Heart right ventricle (tissue), 16 donors: ENCODE results near the gene CTPS1. TPM values are rescaled to one million over a fixed set of nuclear protein-coding genes. Genes with fewer than 3 reads are reported as not detected.

Experiments used
- ATAC-seq, 8 donors: fragments of 200-7000 bp; cut with Tn5 transposase; one replicate each; pipeline ENCODE4 v1.9.1; 2020; ENCODE audit warnings: mild to moderate bottlenecking in 8 of 8, moderate library complexity in 8 of 8, moderate number of reproducible peaks in 1 of 8
- DNase-seq, 2 donors: peaks; one replicate each; pipeline ENCODE4 v3.0.0-alpha.2; 2020
- H3K27ac ChIP-seq, 10 donors: fragments of 200-600 bp; sonication (generic) in 2 of 10; one replicate each; pipeline versions ENCODE4 v1.5.0 to v1.8.0; 2020 to 2022; ENCODE audit warnings: mild to moderate bottlenecking in 3 of 10
- H3K27me3 ChIP-seq, 7 donors: fragments of 200-600 bp; one replicate each; pipeline ENCODE4 v1.8.0; 2021 to 2022; ENCODE audit warnings: mild to moderate bottlenecking in 2 of 7
- H3K36me3 ChIP-seq, 9 donors: fragments of 200-600 bp; sonication (generic) in 1 of 9; one replicate each; pipeline versions ENCODE4 v1.5.0 to v1.8.0; 2020 to 2022; ENCODE audit warnings: mild to moderate bottlenecking in 2 of 9
- H3K4me1 ChIP-seq, 9 donors: fragments of 200-600 bp; sonication (generic) in 1 of 9; one replicate each; pipeline versions ENCODE4 v1.5.0 to v1.8.0; 2020 to 2022; ENCODE audit warnings: mild to moderate bottlenecking in 4 of 9
- H3K4me3 ChIP-seq, 10 donors: fragments of 200-600 bp; sonication (generic) in 2 of 10; one replicate each; pipeline versions ENCODE4 v1.5.0 to v1.8.0; 2020 to 2022; ENCODE audit warnings: mild to moderate bottlenecking in 7 of 10, moderate library complexity in 2 of 10
- H3K9me3 ChIP-seq, 11 donors: fragments of 200-600 bp in 10 of 11; sonication (generic) in 2 of 11; one replicate each; pipeline versions ENCODE4 v1.5.0 to v1.8.0; 2013 to 2022; ENCODE audit warnings: mild to moderate bottlenecking in 2 of 11, control low read depth in 1 of 11, moderate library complexity in 1 of 11
- WGBS, 2 donors: extraction: QIAGEN DNeasy Blood & Tissue Kit; methylation state at CpG; one replicate each; pipeline ENCODE4 v1.1.7; 2013; ENCODE audit warnings: inconsistent platforms in 1 of 2; 5-methylcytosine and 5-hydroxymethylcytosine counted together
- intact Hi-C, 10 donors: fragments of 100-400 bp; cut with DNase I; formaldehyde crosslinking; loops; one replicate each; pipeline versions ENCODE4 v1.11.1 to v1.14.2; 2022
- polyA plus RNA-seq, 2 donors: library from polyadenylated mRNA; stranded (reverse); fragments of 200-250 nt; gene quantifications; one replicate each; pipeline ENCODE4 v1.2.3, GENCODE V29; 2013
- total RNA-seq, 10 donors: library from RNA; stranded (reverse); fragmentation: NEBNext Ultra II Directional in 3 of 10; extraction: Animal tissue kit (Norgen Biotek cat#: 25700) in 3 of 10; gene quantifications; one replicate each; pipeline versions ENCODE4 v1.2.1 to v1.2.4, GENCODE V29; 2021 to 2023
- TF ChIP-seq, protein P1 (sequence below), 9 donors: fragments of 200-600 bp; sonication (generic) in 2 of 9; IDR thresholded peaks; one replicate each; pipeline versions ENCODE4 v1.5.0 to v1.8.0; 2021 to 2022; ENCODE audit warnings: antibody characterized with exemption in 9 of 9, mild to moderate bottlenecking in 5 of 9, moderate library complexity in 1 of 9
- donor health status: Arrhythmogenic right ventricular cardiomyopathy.
- donor health status: ischemic (EF 13 %, LVEDD 7.1; RV severe dilation, severe dysfunction).
- donor health status: healthy with polysubstance abuse.
- donor health status: DM: no; HTN: yes; CAD: no.
- donor health status: DM: no; HTN: no; CAD: no.
- donor health status: ischemic (EF 25% LVEDD 6.9; RV normal size, moderate dysfunction).
- donor health status: ischemic (EF 25% LVEDD 5.7; RV mildly dilated, moderate dysfunction).
- donor health status: healthy.
- donor health status: DM: yes; HTN: yes; CAD: no.
- donor health status: Ischemic cardiomyopathy.
- donor health status: ischemic (EF 35%, LVEDD 5.7; RV mildly dilated, moderate dysfunction).
- donor health status: nonischemic (EF 11% LVEDD 7.7; RV severe dilation, severe dysfunction).
- donor health status: DM: yes; HTN: yes; CAD: no.
- donor health status: PGD.
- donor health status: ischemic (EF 29% LVEDD 5.4; RV normal size, mild dysfunction).
- donor health status: nonischemic (EF 23%, LVEDD 6.1; RV moderate dilation, normal function).

Gene CTPS1
- total and polyA plus RNA-seq, 12 donors, result 4.6 to 12.1 (median 7.1) TPM

DNA sequence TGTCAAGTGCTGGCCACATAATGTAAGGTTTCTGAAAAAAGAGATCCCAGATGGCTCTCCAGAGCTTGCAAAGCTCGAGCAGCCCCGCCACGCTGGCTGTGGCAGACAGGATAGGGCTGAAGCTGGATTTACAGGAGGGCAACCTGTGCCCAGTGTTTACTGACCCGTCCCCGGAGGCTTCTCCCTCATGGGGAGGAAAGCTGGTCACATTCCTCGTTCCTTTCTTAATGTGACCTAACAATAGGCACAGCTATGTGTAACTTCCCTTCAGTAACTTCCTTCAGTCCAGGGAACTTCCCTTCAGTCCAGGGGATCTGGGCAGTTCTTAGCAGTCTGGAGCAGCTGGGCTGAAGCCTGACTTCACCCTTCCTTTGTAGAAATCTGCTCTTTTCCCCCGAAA is 34.3 kb downstream of the CTPS1 start:
- H3K27ac ChIP-seq, result peak overlapping the region in 9 of 10 donors; percentile 2 to 87 (median 68)
- 59 to 67% methylated on average over 7 of the region's 7 CpGs for WGBS, 2 donors
- H3K27me3 ChIP-seq, result no peaks in the 10 kb centered on the region
- no peaks in the 10 kb centered on the region for H3K9me3 ChIP-seq
- peaks cover 0 to 67% (median 19%) of the 10 kb centered on the region in 9 donors for H3K36me3 ChIP-seq
- intact Hi-C loops, result no loop called here
- peaks cover 6 to 36% (median 22%) of the 10 kb centered on the region in 9 donors for H3K4me1 ChIP-seq
- ATAC-seq, result peak; percentile 64 to 93 (median 80)
- no peak overlapping the region for H3K4me3 ChIP-seq
- peak in 1 of 2 donors; percentile 32 for DNase-seq
- TF ChIP-seq, protein P1, sequence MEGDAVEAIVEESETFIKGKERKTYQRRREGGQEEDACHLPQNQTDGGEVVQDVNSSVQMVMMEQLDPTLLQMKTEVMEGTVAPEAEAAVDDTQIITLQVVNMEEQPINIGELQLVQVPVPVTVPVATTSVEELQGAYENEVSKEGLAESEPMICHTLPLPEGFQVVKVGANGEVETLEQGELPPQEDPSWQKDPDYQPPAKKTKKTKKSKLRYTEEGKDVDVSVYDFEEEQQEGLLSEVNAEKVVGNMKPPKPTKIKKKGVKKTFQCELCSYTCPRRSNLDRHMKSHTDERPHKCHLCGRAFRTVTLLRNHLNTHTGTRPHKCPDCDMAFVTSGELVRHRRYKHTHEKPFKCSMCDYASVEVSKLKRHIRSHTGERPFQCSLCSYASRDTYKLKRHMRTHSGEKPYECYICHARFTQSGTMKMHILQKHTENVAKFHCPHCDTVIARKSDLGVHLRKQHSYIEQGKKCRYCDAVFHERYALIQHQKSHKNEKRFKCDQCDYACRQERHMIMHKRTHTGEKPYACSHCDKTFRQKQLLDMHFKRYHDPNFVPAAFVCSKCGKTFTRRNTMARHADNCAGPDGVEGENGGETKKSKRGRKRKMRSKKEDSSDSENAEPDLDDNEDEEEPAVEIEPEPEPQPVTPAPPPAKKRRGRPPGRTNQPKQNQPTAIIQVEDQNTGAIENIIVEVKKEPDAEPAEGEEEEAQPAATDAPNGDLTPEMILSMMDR (IDR thresholded peaks at IDR 0.05), result no peak

DNA sequence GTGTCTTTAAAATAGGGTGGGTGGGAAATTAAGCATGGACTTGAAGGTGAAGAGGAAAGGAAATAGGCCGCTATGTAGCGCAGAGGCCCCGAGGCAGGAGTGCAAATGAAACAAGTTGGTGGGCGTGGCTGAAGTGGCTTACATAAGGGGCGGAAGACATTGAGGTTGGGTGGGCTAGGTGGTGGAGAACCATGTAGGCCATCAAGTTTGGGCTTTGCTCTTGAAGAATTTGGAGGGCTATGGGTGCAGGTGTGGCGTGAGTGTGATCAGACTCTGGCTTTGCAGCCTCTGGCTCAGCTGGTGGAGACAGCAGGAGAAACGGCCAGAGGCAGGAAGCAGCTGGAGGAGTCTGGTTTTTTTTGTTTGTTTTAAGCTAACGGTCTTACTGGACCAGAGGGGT is 35.4 kb downstream of the CTPS1 start:
- Histone ChIP-seq H3K9me3 (no peaks in the 10 kb centered on the region), H3K36me3 (peaks cover 0 to 56% (median 9%) of the 10 kb centered on the region in 9 donors), H3K27ac (peak overlapping the region in 4 of 10 donors; percentile 19 to 87 (median 82)), H3K4me1 (peaks cover 6 to 36% (median 22%) of the 10 kb centered on the region in 9 donors), H3K4me3 (no peak overlapping the region), H3K27me3 (no peaks in the 10 kb centered on the region)
- no peak for DNase-seq
- TF ChIP-seq, protein P1 (IDR thresholded peaks at IDR 0.05), result no peak
- intact Hi-C loops, result no loop called here
- ATAC-seq, result peak in 1 of 8 donors; percentile 11
- 66 to 73% methylated on average over 8 of the region's 8 CpGs for whole genome bisulfite sequencing, 2 donors

DNA sequence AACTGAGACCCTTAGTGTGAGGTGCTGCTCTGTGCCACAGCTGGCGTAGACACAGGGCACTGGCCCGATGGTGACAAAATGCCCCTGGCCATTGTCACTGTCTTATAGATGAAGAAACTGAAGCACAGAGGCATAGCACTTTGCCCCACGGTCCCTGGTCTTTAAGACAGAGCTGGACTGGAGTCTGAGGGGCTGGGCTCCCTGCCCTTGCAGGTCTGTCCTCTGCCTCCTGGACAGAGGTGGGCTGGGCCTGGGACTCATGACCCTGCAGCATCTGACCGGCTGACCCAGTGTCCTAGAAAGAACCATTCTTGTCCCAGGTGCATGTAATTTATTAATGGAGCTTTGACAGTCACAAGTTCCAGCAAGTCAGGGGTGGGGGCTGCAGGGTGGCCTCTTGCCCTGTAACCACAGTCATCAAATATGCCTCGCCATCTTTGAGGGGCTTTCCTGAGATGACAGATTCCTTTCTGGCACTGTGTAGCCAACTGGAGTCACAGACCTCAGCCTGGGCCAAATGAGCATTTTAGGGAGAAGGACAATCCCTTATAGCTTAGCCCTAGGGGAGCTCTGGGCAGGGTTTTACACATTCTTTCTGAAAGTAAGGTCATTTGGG is 35.9 kb downstream of the CTPS1 start:
- H3K4me1 ChIP-seq, result peaks cover 6 to 36% (median 22%) of the 10 kb centered on the region in 9 donors
- no peak overlapping the region for H3K4me3 ChIP-seq
- H3K27me3 ChIP-seq, result no peaks in the 10 kb centered on the region
- H3K9me3 ChIP-seq, result no peaks in the 10 kb centered on the region
- peaks cover 0 to 51% (median 5%) of the 10 kb centered on the region in 9 donors for H3K36me3 ChIP-seq
- ATAC-seq (no peak), DNase-seq (no peak)
- peak overlapping the region in 4 of 10 donors; percentile 9 to 87 (median 52) for H3K27ac ChIP-seq
- TF ChIP-seq, protein P1 (IDR thresholded peaks at IDR 0.05), result no peak
- 72 to 74% methylated on average over 5 of the region's 5 CpGs for WGBS, 2 donors
- intact Hi-C loops, result no loop called here

DNA sequence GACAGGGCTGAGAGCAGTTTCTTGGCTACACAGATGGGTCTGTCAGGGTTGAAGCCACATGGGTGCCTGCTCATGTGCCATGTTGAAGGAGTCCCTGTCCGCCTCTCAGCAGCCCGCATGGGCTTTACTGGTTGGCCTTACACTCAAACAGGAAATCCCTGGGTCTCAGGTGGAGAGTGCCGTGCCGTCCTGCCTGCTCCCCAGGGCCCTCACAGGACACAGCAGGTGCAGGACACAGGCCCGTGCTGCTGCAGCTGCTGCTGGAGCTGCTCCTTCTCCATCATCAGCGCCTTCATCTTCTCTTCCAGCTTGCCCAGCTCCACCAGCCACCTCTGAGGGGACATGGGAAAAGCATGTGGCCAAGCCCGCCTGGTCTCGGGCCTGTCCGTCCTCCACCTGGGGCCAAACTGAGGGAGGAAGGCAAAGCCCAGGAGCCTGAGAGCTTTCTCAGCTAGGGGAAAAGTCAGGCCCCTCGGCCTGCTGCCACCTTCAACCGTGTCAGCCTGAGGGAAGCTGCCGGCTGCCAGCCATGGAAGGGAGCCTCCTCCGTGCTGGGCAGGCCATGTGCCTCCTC is 36.5 kb downstream of the CTPS1 start:
- no peaks in the 10 kb centered on the region for H3K9me3 ChIP-seq
- TF ChIP-seq, protein P1 (IDR thresholded peaks at IDR 0.05), result no peak
- DNase-seq, result no peak
- ATAC-seq, result no peak
- WGBS, 2 donors, result 79 to 83% methylated on average over 13 of the region's 13 CpGs
- no peak overlapping the region for H3K4me3 ChIP-seq
- peaks cover 0 to 45% (median 5%) of the 10 kb centered on the region in 9 donors for H3K36me3 ChIP-seq
- peak overlapping the region in 2 of 10 donors; percentile 86 to 87 for H3K27ac ChIP-seq
- intact Hi-C loops, result no loop called here
- peaks cover 6 to 36% (median 22%) of the 10 kb centered on the region in 9 donors for H3K4me1 ChIP-seq
- no peaks in the 10 kb centered on the region for H3K27me3 ChIP-seq
